GM19025 (cell line): Measurements from ENCODE around the gene PRR7.

Source experiments
- ATAC-seq: cut with Tn5 transposase; IDR thresholded peaks from one replicate; pipeline ENCODE4 v1.9.1; 2021; ENCODE audit warnings: mild to moderate bottlenecking, low read depth, moderate library complexity; ENCODE audit not compliant: unreplicated experiment

The PRR7 gene

DNA sequence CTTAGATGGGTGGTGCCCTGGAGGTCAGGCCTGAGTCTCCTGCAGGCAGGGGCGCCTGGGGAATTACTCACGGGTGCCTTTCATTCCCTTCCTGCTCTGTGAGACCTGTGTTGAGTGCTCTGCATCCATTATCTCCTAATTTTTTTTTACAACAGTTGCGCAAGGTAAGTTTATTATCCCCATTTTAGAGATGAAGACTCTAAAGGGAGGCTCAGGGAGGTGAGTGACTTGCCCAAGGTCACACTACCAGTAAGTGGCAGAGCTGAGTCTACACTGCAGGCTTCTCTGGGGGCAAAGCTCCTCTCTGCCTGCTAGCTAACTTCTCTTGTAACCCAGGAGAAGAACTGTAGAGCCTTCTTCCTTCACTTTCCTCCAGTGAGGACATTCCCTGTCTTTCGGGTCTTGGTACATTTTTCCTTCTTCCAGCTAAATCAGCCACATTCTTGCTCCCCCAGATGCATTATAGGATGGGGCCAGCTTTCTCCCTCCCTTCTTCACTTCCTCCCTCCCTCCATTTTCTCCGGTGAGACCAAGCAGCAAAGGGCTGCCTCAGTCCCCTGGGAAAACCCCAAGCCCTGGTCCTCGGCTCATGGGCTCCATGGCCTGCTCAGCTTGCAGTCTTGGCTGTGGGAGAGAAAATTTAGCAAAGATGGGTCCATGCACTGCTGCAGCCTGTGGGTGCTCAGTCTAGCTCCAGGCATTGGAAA is 1.8 kb downstream of the PRR7 start:
- no peak for ATAC-seq

- ATAC-seq, result no peak
Measured at GRCh38 chr5:177449140-177450061, 2.8 kb downstream of the PRR7 start.

DNA sequence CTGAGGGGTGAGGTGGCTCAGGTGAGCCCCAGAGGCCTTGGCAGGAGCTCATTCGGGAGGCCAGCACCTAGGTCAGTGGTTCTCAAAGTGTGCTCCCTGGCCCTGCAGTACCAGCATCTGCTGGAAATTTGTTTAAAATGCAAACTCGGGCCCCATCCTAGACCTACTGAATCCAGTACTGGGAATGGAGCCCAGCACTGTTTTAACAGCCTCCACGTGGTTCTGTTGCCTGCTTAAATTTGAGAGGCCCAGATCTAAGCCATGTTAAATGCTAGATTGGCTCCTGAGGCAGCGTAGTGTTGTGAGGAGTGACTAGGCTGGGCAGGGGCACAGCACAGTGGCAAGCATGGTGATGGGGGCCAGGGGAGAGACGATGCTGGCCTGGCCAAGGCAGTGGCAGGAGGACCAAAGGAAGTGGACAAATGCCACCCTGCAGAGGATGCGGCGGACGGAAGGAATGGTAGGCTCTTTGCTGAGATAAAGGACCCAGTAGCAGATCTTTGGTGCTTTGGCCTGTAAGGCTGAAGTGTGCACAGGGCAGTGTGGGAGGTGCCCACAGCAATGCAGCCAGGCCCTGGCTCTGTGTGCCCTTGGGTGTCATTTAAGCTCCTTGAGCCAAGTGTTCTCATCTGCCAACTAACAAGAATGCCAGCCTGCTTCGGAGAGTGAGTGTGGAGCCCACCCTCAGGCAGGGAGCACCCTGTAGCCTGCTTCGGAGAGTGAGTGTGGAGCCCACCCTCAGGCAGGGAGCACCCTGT is 4.2 kb downstream of the PRR7 start:
- no peak for ATAC-seq

DNA sequence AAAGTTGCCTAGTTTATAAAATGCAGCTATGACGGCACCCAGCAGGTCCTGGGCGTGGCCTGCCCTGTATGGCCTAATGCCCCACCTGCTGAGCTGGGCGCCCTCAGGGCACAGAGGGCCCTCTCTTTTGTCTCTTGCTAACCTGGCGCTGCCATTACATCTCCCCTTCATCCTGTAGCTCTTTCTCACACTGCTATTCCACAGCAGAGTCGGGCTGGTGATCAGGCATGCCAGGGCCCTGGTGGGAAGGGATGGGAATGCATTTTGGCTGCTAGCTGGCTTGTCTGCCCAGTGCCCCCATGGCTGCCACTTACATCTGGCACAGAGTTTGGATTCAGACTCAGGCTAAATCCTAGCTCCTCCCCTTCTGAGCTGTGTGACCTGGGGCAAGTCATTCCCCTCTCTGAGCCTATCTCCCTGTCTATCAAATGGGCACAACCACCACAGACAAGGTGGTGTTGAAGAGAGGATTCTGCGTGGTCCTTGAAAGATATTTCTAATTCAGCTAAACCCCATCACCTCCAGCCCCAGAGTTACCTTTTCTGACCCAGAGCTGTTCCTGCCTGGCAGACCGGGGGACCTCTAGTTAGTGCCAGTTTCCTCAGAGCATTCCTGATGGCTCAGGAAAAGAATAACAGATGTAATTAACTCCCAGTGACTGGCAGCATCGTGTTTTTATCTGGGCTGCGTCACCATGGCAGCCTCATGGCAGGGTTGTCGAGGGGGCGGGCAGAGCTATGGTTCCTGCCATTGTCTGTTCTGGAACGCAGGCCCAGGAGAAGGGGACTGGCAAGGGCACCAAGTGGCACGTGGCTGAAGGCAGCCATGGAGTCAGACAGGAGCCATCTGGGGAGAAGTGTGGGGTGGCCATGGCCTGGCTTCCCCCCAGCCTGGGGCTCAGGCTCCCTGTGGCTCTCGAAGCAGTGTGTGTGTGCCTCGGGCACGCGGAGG is 6.3 kb downstream of the PRR7 start:
- no peak for ATAC-seq

GRCh38 chr5:177453852-177454396 is 7.3 kb downstream of the PRR7 start:
- ATAC-seq, result peak; percentile 1

- peak; percentile 50 for ATAC-seq
Measured at GRCh38 chr5:177454397-177455035, 7.9 kb downstream of the PRR7 start.

DNA sequence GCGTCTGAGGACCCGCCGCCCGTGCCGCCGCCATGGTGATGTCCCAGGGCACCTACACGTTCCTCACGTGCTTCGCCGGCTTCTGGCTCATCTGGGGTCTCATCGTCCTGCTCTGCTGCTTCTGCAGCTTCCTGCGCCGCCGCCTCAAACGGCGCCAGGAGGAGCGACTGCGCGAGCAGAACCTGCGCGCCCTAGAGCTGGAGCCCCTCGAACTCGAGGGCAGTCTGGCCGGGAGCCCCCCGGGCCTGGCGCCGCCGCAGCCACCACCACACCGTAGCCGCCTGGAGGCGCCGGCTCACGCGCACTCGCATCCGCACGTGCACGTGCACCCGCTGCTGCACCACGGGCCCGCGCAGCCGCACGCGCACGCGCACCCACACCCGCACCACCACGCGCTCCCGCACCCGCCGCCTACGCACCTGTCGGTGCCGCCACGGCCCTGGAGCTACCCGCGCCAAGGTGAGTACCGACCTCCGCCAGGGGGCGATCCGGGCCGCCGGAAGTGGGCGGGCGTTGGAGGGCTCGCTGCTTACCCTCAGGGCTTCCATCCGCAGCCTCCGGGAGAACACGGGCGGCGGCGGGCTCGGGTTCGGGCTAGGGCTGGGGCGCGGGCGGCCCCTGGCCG is 8.5 kb downstream of the PRR7 start:
- ATAC-seq, result peak; percentile 42

DNA sequence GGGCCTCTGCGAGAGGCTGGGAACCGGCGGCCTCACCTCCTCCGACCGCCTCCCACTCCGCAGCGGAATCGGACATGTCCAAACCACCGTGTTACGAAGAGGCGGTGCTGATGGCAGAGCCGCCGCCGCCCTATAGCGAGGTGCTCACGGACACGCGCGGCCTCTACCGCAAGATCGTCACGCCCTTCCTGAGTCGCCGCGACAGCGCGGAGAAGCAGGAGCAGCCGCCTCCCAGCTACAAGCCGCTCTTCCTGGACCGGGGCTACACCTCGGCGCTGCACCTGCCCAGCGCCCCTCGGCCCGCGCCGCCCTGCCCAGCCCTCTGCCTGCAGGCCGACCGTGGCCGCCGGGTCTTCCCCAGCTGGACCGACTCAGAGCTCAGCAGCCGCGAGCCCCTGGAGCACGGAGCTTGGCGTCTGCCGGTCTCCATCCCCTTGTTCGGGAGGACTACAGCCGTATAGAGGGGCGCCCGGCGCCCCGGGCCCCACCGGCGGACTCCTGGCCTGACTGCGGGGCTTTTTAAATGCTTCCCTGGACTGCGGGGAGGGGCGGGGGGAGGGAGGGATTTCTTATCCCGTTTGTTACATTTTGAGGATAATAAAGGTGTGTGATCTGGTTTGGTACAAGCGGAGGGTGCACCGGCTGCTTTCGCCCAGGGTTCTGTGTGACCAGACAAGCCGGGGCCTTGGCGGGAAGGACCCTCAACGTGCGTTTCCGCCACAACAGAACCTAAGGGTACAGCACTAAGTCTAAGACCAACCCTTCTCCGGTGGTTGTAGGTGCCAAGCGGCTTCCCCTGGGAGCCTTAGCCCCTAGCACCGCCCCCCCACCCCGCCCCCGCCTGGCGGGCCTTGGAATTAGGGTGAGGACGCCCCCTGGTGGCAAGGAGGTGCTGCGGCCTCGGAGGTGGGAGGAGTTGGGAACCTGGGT is 9.3 kb downstream of the PRR7 start:
- ATAC-seq, result peak; percentile 7

GRCh38 chr5:177456591-177456964 is 10.0 kb downstream of the PRR7 start:
- ATAC-seq, result no peak

DNA sequence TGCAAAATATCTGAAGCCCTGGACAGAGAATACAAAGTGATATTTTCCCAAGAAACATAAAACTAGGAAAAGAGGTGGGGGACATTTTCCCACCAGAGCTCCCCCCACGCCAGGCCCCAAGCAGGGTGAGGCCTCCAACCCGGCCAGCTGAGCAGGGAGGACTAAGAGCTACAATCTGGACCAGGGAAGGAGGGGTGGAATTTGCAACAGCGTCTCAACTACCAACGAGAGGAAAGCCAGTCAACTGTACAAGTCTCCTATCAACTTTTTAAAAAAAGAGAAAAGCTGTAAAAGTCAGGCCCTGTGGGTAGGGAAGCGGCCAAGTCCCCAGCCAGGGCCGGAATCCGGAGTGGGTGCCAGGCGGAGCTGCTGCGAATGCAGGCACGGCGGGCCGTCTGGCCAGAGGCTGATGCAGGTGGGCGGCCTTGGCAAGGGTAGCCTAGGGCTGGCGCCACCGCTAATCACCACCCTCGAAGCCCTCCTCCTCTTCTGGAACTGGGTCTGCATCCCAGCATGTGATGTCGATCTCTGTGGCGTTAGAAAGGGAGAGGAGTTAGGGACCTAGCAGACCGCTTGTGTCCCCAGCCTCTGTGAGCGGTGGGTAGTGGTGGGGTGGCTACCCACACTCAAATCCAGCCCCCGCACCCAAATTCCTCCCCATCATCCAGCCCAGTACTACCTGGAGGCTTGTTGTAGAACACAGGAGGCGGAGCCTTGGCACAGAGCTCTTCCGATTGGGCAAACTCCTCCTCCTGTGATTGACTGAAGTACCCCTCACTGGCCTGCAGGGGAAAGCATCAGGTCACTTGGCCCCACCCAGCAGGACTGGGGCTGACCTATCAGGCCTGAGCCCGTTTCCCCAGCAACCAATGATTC is 10.6 kb downstream of the PRR7 start:
- no peak for ATAC-seq

DNA sequence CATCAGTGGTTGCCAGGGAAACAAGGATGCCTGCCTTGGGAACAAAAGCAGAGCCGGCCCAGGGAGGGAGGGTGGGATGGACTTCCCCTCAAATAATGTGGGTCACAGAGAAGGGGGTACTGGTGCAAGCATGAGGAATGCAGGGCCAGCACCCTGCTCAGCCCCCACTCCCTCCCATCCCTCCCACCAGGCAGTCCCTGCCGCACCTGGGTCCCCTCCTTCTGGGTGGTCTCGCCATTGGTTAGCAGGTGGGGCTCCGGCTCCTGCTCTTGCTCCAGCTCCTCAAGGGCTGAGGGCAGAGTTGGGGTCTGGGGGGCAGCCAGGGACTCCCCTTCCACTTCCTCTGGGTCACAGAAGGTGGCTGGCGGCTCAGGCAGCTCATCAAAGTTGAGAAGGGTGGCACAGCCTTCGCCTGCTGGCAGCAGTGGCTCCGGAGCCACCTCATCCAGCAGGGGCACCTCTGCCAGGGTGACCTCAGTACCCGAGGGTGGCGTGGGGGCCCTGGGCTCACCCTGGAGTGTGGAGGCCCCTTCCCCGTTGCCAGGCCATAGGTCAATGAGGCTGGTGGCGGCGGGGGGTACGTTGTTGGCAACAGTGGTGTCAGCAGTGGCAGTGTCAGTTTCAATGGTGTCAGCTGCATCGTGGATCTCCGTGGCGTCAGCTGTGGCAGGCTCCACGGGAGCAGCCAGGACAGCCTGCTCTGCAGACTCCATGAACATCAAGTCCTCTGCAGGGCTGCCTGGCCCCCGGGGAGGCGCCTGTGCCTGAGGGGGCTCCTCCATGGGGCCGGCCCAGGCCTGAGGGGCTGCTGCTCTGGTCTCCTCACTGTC is 11.5 kb downstream of the PRR7 start:
- no peak for ATAC-seq

GRCh38 chr5:177458912-177459350 is 12.3 kb downstream of the PRR7 start:
- ATAC-seq, result no peak

- no peak for ATAC-seq
Measured at GRCh38 chr5:177459357-177459756, 12.7 kb downstream of the PRR7 start.

DNA sequence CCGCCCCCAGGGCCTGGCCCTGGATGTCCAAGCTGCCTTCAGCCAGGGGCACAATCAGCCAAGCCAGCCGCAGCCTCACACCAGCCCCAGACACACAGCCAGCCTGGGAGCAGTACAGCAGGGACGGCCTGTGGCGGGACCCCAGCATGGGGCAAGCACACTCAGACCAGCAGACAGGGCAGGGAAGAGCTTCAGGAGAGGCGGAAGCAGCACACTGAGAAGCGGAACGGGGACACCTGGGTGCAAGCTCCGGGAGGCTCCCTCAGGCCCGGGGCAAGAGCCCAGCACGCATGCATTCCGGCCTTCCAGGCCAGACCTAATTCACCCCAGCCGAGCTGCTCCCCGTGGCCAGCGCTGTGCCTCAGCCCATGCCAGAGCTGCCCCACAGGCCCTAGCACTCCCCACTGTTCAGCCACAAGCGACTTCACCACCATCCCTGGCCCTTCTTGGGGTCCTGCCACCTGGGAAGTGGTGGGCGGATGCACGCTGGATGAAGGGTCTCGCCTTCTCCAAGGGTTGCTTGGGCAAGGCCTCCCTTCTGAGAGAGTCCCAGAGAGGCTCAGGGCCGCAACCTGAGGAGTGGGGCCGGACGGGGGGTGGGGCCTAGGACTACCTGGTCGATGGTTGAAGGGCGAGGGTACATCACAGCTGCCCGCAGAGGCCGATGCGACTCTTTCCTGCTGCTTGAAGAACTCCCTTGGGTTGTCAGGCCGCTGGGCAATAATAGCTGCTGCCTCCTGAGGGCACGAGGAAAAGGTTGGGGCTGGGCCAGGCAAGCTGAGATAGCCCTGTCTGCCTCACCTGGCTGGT is 13.4 kb downstream of the PRR7 start:
- no peak for ATAC-seq
